NCI-H2081 (cell line): ENCODE measurements around the gene CLCF1.

Experiments used
- DNase-seq, 2 experiments: peaks; one replicate each; lab custom pipeline; 2025; lab: John Stamatoyannopoulos, UW

Gene CLCF1

DNA sequence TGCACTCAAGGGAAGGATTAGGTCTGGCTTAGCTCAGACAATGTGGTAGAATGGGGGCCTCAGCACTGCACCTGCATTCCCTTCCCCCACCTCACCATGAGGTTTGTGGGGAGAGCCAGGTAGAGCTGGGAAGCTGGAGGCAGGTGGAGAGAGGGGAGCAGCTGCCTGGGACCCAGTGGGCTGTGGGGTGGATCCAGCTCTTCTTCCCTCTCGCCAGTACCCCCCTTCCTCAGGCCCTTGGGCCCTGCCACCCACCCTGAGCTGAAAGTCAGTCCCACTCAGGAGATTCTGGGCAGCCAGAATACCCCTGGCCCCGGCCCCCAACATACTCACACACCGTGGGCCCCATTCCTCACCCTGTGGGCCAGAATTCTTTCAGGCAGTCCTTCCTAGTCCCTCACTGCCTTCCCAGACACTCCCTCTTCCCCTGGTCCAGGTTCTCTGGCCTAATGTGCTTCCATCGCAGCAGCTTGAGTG, 17.0 kb downstream of the CLCF1 start:
- DNase-seq, result no peak

DNA sequence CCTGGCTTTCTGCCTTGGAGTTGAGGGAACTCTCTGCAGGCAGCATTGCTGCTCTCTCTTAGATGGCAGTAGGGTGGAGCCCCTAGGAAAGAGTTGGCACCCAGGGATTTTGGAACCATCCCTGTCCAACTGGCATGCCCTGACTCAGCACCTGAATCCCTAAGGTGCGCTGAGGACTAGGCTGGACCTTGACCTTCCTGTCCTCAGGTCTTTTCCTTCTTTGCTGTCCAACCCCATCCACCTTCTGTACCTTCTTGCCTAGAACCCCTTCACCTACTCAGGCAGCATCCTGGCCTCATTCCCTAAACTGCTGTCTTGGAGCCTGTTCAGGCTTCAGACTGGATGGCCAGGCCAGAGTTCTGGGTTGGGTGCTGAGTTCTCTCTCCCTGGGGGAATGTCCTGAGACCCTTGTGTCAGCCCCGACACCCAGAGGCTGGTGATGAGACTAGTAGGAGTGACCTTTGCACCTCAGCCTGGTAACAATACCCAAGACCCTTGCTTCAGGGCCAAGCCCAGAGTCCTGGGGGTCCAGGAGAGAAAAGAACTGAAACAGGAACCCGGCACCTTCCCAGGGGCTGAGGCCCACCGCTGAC, 17.5 kb downstream of the CLCF1 start:
- no peak for DNase-seq

DNA sequence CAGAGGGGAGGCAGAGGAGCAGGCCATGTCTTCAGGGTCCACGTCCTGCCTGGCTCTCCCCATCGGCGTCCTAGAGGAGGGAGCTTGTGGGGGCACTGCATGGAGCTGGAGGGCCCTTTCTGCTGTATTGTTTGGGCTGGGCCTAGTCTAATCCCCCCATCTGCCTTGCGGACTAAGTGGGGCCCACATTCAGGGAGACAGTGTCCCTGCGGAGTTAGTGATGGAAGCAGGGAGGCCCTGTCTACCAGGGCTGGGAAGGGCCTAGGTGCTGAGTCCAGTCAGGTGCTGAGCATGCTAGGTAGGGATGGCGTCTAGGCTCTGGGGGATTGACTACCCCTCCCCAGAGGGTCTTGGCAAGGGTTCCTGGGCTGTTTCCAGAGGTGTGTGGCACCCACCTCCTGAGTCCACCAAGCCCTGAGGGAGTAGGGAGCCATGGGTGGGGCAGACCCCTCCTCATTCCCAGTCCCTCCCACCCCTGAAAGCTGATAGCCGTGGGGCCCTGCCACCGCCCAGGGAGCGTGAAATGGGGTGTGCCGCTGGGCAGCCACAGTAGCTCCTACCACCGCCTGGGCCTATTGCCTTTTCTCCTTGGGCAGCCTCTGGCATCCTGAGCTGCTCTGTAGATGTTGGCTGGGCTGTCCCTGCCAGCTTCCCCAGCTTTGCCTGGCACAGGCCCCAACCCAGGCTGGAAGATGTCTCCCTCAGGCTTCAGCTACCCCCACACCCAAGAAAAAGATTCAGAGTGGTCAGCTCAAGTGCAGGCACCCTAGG, 18.2 kb downstream of the CLCF1 start:
- no peak for DNase-seq

- no peak for DNase-seq
Observed at GRCh38 chr11:67354075-67355022, 19.0 kb downstream of the CLCF1 start.

DNA sequence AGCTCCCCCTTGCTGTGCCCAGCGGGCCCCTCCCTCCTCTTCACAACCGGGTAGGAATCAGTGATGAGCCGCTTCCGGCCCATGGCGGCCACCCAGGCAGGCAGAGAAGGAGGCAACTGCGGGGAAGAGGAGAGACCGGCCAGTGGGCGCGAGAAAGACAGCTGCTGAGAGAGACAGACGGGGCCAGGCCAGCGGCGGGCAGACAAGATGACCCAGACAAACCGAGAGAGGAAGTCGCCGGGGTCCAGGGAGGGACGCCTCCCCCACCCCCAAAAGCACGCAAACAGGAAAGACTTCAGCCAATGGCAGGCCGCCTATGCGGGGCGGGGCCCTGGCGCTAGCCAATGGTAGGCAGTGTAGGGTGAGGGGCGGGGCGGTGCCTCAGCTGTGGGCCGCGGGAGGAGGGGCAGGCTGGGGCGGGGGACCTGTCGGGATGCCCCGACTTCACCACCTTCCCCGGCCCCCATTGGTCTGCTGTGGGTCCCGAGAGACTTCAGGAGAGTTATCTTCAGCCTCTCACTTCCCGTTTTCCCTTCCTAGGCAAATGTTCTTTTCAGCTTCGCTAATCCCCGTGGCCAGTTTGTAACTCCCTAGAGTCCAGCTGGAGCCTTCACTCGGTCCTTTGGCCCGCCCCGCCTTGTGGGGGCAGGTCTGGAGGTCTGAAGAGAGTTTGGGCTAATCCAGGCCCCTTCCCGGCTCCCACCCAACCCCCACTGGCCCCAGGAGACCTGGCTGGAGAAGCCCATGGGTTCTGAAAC, 19.9 kb downstream of the CLCF1 start, which contains the start of gene POLD4:
Gene POLD4 (minus strand): TSS at position 230 of the 758 bp plus-strand sequence. CDS start 147 bp downstream, at position 83.
- DNase-seq, result peak; percentile 90 to 93

DNA sequence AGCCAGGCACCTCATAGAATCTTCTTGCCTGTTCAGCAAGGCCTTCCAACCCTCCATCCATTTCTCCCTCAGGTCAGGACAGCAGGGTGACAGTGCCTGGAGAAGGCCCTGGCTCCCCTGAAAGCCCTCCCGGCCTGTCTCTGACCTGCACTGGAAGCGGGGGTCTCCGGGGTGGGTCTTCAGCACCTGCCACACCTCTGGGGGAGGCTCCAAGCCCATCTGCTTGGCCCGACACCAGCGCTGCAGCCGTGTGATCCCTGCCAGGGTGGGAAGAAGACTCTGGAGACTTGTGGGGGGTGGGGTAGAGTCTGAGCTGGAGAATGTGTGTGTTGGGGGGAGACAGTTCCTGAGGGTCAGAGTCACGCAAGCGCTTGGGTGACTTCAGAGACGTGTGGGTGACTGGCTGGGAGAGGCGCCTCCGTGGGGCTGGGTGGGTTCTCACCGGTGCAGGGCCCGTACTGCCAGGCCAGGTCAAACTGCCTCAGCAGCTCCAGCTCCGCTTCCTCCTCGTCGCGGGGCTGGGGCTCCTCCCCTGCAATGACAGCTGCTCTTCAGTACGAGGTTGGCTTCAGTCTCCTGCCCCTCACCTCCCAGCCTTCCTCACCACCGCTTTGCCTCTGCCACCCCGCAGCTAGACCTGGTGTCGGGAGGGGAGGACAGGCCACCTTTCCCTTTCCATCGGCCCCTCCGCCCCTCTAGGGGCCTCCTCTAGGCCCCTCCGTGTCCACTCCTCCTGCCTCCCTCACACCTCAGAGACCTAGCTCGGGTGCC, 20.7 kb downstream of the CLCF1 start:
- DNase-seq, result no peak

DNA sequence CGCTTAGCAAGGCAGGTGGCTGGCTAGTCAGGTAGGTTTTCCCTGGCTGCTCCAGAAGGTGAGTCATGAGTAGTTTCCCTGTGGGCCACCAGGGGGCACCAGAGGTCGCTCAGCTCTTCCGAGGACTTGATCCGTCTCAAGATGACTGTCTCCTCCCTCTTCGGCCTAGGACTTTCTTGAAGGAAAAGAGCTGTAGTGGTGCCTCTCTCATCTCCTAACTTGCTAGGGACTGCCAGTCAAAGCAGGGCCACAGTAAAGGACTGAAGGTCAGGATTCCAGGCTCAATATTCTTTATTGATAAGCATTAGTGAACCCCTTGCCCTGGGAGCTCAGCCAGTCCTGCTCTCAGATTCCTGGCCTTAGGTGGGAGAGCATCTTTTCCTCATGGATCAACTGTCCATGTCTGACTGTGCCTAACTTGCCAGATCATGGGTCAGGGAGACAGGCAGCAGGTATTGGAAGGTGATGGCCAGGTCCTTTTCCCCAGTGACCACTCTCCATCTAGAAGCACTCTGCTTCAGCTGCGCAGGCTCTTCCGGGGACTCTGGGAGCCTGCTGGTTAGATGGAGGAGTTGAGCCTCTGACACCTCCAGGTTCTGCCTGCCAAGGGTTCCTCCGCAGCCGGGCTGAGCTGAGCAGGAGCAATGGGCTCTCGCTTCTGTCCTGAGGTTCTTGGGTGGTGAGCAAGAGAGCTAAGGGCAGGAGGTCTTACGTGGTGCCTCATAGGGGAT, 22.0 kb downstream of the CLCF1 start:
- DNase-seq, result peak; percentile 33 to 53

DNA sequence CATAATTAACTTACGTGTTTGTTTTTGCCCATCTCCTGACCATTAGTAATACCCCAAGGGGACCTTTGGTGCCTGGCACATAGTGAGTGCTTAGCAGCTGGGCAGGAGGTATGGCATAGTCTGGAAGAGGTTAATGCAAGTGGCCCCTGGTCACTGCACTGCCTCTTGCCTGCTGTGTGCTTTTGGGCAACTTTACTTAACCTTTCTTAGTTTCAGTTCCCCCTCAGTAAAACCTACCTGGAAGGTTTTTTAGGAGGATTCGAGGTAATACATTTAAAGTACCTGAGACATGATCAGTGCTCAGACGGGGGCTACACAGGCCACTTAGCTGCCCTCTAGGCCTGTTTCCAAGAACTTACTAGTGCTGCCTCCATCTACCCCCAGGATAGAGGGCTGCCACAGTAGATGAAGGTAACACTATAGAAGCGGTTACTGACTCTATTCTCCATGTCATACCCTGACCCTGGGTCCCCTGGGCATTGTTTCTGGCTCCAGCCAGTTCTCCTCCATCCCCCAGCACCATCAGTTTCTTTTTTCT, 23.4 kb downstream of the CLCF1 start:
- DNase-seq, result no peak

DNA sequence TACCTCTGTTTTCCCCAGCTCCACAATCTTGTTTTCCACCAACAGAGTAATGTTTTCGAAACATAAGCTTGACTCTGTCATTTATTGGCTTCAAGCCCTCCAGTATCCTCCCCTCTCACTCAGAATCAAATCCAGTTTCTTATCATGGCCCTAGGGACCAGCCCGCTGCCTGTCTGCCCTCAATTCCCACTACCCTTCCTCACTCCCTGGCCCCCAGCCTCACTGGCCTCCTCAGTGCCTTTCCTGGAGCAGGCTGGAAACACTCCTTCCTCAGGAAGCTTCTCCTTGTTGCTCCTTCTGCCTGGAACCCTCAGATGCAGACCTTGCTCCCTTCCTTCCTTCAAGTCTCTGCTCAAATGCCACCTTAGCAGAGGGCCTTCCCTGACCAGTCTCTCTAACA, 23.9 kb downstream of the CLCF1 start:
- DNase-seq, result no peak

DNA sequence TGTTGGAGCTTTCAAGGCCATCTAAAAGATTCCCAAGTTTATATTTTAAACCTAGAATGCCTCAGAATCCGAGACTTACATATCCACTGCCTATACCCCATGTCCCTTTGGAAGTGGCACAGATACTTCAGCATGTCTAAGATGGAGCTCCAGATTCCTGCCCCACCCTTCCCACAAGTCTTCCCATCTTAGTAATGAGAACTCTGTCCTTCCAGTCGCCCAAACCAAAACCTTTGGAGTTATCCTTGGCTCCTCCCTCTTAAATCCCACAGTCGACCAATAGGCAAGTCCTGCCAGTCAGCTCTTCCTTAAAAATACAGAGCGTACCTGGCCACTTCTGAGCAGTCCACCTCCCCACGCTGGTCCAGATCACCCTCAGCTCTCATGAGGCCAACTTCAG, 24.4 kb downstream of the CLCF1 start:
- no peak for DNase-seq

DNA sequence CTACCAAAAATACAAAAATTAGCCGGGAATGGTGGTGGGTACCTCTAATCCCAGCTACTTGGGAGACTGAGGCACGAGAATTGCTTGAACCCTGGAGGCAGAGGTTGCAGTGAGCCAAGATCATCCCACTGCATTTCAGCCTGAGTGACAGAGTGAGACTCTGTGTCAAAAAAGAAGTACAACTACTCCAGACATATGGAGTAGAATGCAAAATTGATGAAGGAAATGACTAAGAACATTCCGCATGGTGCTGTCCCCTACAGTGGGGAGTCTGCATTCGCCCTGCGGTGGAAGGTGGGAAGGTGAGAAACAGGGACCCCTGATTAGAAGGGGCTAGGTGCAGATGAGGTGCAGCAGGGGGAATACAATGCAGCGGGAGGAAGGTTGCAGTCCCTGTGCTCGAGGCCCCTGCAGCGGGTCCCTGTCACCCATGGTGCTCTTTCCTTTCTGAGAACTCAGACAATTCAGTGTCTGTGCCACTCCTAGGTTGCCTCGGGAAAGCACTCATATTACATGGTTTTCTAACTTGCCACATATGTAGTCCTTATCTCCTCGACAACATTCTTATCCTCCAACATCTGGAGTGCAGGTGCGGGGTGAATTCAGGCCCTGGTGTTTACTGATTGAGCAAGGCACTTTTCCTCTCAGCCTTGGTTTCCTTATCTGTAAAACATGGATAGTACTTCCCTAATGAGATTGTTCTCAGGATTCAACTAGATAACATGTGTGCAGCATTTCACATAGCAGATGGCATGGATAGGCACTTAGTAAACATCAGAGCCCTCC, 25.2 kb downstream of the CLCF1 start:
- DNase-seq, result no peak

- DNase-seq, result peak in 1 of 2 experiments; percentile 18
Observed at GRCh38 chr11:67345920-67346819, 27.2 kb downstream of the CLCF1 start.

DNA sequence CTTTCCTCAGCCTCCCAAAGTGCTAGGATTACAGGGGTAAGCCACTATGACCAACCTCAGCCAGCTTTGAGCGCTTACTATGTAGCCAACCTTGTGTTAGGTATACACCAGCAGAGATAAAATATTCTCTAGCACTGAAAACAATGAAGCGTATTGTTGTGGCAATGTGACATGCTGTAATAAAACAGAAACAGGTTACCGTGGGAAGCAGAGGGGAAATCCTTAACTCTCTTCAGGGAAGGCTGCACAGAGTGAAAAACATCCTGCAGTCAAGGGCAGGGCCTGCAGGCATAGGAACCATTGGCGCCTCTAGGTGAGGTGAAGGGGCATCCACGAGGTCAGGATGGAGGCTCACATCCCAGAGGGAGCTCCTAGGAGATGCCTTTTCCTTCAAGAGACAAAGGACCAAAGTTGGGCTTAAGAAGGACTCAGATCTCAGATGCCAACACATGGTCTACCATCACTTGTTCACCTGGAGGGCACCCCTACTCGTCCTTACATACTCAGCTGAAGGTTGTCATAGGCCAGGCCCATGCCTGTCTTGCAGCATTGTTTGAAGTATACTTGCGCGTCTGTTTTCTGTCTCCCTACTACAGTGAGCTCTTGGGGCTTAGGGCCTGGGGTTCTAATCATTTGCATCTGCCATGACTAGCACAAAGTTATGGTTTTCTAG, 28.0 kb downstream of the CLCF1 start:
- no peak for DNase-seq

- DNase-seq, result no peak
Observed at GRCh38 chr11:67344264-67344663, 29.1 kb downstream of the CLCF1 start.

GRCh38 chr11:67337257-67337656, 36.1 kb downstream of the CLCF1 start:
- DNase-seq, result no peak

GRCh38 chr11:67332081-67332691, 41.2 kb downstream of the CLCF1 start:
- DNase-seq, result no peak

DNA sequence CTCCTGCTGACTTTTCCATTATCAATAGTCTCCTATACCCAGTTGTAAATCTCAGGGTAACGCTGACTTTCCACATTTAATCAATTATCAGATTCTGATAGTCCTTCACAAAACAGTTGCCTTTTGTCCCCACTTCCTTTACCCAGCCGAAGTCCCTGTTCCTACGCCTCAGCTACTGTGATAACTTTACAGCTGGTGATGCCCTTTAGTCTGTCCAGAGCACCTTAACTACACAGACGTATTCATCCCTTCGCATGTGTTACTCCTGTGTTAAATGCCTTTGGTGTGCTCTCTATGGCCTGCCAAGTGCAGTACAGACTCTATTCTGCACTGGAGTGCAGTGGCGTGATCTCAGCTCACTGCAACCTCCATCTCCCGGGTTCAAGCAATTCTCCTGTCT, 49.9 kb downstream of the CLCF1 start:
- DNase-seq, result no peak
